Endothelial cell (in vitro differentiated cells): ENCODE measurements around the gene SAMD4A. TPM values are rescaled to one million over a fixed set of nuclear protein-coding genes. Genes with fewer than 3 reads are reported as not detected.

ENCODE experiments used
- DNase-seq: peaks from one replicate; pipeline ENCODE4 v3.0.0; 2021; ENCODE audit warnings: low spot score
- H3K27ac Mint-ChIP-seq: one replicate; pipeline ENCODE4 v1.8.0; 2021; ENCODE audit warnings: mixed read lengths, inconsistent platforms; ENCODE audit not compliant: unreplicated experiment
- H3K27me3 Mint-ChIP-seq: one replicate; pipeline ENCODE4 v1.8.0; 2021; ENCODE audit warnings: mild to moderate bottlenecking, moderate library complexity, mixed read lengths, inconsistent platforms; ENCODE audit not compliant: unreplicated experiment
- H3K36me3 Mint-ChIP-seq: one replicate; pipeline ENCODE4 v1.8.0; 2021; ENCODE audit warnings: mild to moderate bottlenecking, low read depth, mixed read lengths, inconsistent platforms; ENCODE audit not compliant: unreplicated experiment
- H3K4me1 Mint-ChIP-seq: one replicate; pipeline ENCODE4 v1.8.0; 2021; ENCODE audit warnings: mild to moderate bottlenecking, mixed read lengths, inconsistent platforms; ENCODE audit not compliant: unreplicated experiment
- H3K4me3 Mint-ChIP-seq: one replicate; pipeline ENCODE4 v1.8.0; 2021; ENCODE audit warnings: mild to moderate bottlenecking, mixed read lengths, inconsistent platforms; ENCODE audit not compliant: unreplicated experiment
- H3K9me3 Mint-ChIP-seq: one replicate; pipeline ENCODE4 v1.8.0; 2021; ENCODE audit warnings: mixed read lengths, inconsistent platforms; ENCODE audit not compliant: unreplicated experiment
- CTCF ChIP-seq: fragments of 200-600 bp; sonication (generic); IDR thresholded peaks from one replicate; pipeline ENCODE4 v1.5.0; 2021; ENCODE audit warnings: antibody characterized with exemption; ENCODE audit not compliant: unreplicated experiment
- total RNA-seq: library from RNA; stranded (reverse); fragmentation: NEBNext Ultra II Directional; extraction: Animal tissue kit (Norgen Biotek cat#: 25700); gene quantifications from one replicate; pipeline ENCODE4 v1.2.1, GENCODE V29; 2021; ENCODE audit not compliant: unreplicated experiment

SAMD4A gene
- total RNA-seq, 1 donor from 2014 or later, result 9.2 TPM

DNA sequence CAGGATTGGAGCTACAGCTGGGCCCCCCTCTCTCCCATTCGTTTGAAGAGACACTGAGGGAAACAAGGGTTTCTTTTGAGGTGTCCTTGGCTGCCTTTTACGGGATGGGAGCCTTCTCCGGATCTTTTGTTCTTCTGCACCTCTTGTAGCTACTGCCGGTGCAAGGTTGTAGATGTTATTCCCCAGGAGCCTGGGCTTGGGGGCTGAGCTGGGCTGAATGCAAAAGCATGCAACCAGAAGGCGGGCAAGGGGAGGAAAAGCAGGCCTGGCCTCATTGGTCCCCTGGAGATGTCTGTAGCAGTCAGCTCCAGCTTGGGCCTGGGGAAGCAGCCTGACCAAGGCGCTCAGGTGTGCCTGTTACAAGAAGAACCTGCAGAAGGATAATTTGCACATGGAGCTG, 225.4 kb downstream of the SAMD4A start:
- no peak for DNase-seq
- no peak overlapping the region for H3K27ac Mint-ChIP-seq
- H3K9me3 Mint-ChIP-seq, result no peaks in the 10 kb centered on the region
- H3K4me1 Mint-ChIP-seq, result no peaks in the 10 kb centered on the region
- H3K27me3 Mint-ChIP-seq, result peaks cover 7% of the 10 kb centered on the region
- TF ChIP-seq CTCF, result no peak
- no peak overlapping the region for H3K4me3 Mint-ChIP-seq
- peaks cover 3% of the 10 kb centered on the region for H3K36me3 Mint-ChIP-seq

DNA sequence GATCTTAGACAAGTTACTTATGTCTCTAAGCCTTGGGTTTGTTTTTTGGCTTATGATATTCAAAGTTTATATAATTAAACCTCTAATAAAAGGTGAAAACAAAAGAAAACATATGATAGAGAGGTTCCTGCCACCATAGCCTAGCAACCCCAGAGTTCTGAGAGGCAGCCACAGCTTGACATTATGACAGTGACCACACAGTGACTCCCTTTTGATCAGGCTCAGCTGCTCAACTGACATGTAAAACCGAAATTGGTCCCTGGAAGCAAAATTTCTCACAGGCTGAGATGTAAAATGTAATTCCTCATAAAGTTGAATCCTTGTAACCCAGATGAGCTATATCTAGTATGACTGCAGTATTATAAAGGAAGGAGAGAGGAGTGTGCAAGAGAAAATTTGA, 227.2 kb downstream of the SAMD4A start:
- Mint-ChIP-seq H3K27me3 (peaks cover 2% of the 10 kb centered on the region), H3K4me1 (no peaks in the 10 kb centered on the region), H3K36me3 (no peaks in the 10 kb centered on the region), H3K27ac (no peak overlapping the region), H3K9me3 (no peaks in the 10 kb centered on the region), H3K4me3 (no peak overlapping the region)
- DNase-seq, result no peak
- no peak for TF ChIP-seq CTCF

DNA sequence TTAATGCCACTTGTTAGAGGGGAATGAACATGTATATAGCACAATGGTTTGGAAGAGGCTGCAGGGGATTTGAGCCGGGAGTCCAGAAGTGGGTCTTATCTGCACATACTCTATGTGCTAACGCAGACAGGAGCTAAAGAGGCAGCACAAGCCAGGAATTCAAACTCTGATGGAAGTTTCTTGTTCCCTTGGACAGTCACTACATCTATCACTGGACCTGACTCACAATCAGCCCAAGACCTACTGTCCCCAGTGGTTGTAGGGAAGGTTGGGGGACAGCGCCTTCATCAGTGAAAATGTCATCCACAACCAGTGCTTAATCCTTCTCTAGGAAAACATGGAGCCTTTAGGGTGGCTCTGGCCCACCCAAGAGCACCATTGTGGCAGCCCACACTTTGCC, 227.9 kb downstream of the SAMD4A start:
- H3K36me3 Mint-ChIP-seq, result no peaks in the 10 kb centered on the region
- H3K9me3 Mint-ChIP-seq, result no peaks in the 10 kb centered on the region
- no peaks in the 10 kb centered on the region for H3K27me3 Mint-ChIP-seq
- H3K4me3 Mint-ChIP-seq, result no peak overlapping the region
- DNase-seq, result no peak
- H3K27ac Mint-ChIP-seq, result no peak overlapping the region
- no peak for TF ChIP-seq CTCF
- peaks cover 1% of the 10 kb centered on the region for H3K4me1 Mint-ChIP-seq

GRCh38 chr14:54796961-54797360, 230.0 kb downstream of the SAMD4A start:
- no peak for TF ChIP-seq CTCF
- Mint-ChIP-seq H3K9me3 (no peaks in the 10 kb centered on the region), H3K4me3 (no peak overlapping the region), H3K4me1 (peaks cover 3% of the 10 kb centered on the region), H3K27me3 (no peaks in the 10 kb centered on the region), H3K27ac (no peak overlapping the region), H3K36me3 (no peaks in the 10 kb centered on the region)
- DNase-seq, result no peak

- TF ChIP-seq CTCF, result no peak
- Mint-ChIP-seq H3K27me3 (no peaks in the 10 kb centered on the region), H3K4me1 (peaks cover 3% of the 10 kb centered on the region), H3K9me3 (no peaks in the 10 kb centered on the region), H3K27ac (no peak overlapping the region), H3K4me3 (no peak overlapping the region), H3K36me3 (no peaks in the 10 kb centered on the region)
- no peak for DNase-seq
Measured at GRCh38 chr14:54797556-54797955, 230.6 kb downstream of the SAMD4A start.
